GM23338 (cell line): ENCODE data around the gene TPO. TPM values are rescaled to one million over a fixed set of nuclear protein-coding genes. Genes with fewer than 3 reads are reported as not detected.

Experiments
- CREB1 ChIP-seq: fragments of 250-450 bp; sonication (Bioruptor Pico); IDR thresholded peaks from 2 replicates; pipeline ENCODE4 v1.5.0; 2020; ENCODE audit warnings: low read depth, mild to moderate bottlenecking, moderate library complexity
- CTCF ChIP-seq, 2 experiments: fragments of 200-600 bp in 1 of 2; sonication (generic) in 1 of 2; conservative IDR thresholded peaks; 2 replicates each; pipeline versions ENCODE4 v1.5.1 to v1.6.1; 2016 to 2017; ENCODE audit warnings: antibody characterized with exemption in 2 of 2, low read depth in 2 of 2, mild to moderate bottlenecking in 2 of 2, moderate library complexity in 1 of 2
- EZH2phosphoT487 ChIP-seq: fragments of 200-600 bp; sonication (generic); IDR thresholded peaks from one replicate; pipeline ENCODE4 v1.8.1; 2018; ENCODE audit warnings: antibody characterized with exemption; ENCODE audit not compliant: unreplicated experiment
- JUNB ChIP-seq: IDR thresholded peaks from one replicate; pipeline ENCODE4 v1.6.1; 2016; ENCODE audit warnings: antibody characterized with exemption; ENCODE audit not compliant: unreplicated experiment
- POLR2AphosphoS5 ChIP-seq: IDR thresholded peaks from 2 replicates; pipeline ENCODE4 v1.6.1; 2016; ENCODE audit warnings: antibody characterized with exemption, low read depth
- STAT1 ChIP-seq: IDR thresholded peaks from one replicate; pipeline ENCODE4 v1.6.1; 2016; ENCODE audit warnings: antibody characterized with exemption; ENCODE audit not compliant: unreplicated experiment
- ZNF114 ChIP-seq: fragments of 250-450 bp; sonication (Bioruptor Pico); IDR thresholded peaks from 2 replicates; pipeline ENCODE4 v1.5.0; 2020; ENCODE audit warnings: mild to moderate bottlenecking, moderate library complexity
- ZNF331 ChIP-seq: fragments of 250-450 bp; sonication (Bioruptor Pico); IDR thresholded peaks from 2 replicates; pipeline ENCODE4 v1.5.0; 2020; ENCODE audit warnings: low read depth, mild to moderate bottlenecking, moderate library complexity
- polyA plus RNA-seq: library from polyadenylated mRNA; unstranded; fragments of >200 nt; fragmentation: Nextera tagmentation; extraction: Ambion mirVana; gene quantifications from 2 replicates; pipeline ENCODE4 v1.2.1, GENCODE V29; 2016
- total RNA-seq: library from RNA; depleted of rRNA; stranded (reverse); fragments of >200 nt; shearing (Covaris generic); gene quantifications from 2 replicates; pipeline ENCODE4 v1.2.3, GENCODE V29; 2014
- TF ChIP-seq, protein P1 (sequence below): fragments of 250-450 bp; sonication (Bioruptor Pico); IDR thresholded peaks from 2 replicates; pipeline ENCODE4 v1.5.0; 2020; ENCODE audit warnings: mild to moderate bottlenecking, moderate library complexity
- TF ChIP-seq, protein P2 (sequence below): IDR thresholded peaks from 2 replicates; pipeline ENCODE4 v1.6.1; 2016; ENCODE audit warnings: antibody characterized with exemption

Gene TPO
- total and polyA plus RNA-seq, 2 experiments from 2014 or later, result 0.74 TPM; not detected in 1

- TF ChIP-seq, protein P1, sequence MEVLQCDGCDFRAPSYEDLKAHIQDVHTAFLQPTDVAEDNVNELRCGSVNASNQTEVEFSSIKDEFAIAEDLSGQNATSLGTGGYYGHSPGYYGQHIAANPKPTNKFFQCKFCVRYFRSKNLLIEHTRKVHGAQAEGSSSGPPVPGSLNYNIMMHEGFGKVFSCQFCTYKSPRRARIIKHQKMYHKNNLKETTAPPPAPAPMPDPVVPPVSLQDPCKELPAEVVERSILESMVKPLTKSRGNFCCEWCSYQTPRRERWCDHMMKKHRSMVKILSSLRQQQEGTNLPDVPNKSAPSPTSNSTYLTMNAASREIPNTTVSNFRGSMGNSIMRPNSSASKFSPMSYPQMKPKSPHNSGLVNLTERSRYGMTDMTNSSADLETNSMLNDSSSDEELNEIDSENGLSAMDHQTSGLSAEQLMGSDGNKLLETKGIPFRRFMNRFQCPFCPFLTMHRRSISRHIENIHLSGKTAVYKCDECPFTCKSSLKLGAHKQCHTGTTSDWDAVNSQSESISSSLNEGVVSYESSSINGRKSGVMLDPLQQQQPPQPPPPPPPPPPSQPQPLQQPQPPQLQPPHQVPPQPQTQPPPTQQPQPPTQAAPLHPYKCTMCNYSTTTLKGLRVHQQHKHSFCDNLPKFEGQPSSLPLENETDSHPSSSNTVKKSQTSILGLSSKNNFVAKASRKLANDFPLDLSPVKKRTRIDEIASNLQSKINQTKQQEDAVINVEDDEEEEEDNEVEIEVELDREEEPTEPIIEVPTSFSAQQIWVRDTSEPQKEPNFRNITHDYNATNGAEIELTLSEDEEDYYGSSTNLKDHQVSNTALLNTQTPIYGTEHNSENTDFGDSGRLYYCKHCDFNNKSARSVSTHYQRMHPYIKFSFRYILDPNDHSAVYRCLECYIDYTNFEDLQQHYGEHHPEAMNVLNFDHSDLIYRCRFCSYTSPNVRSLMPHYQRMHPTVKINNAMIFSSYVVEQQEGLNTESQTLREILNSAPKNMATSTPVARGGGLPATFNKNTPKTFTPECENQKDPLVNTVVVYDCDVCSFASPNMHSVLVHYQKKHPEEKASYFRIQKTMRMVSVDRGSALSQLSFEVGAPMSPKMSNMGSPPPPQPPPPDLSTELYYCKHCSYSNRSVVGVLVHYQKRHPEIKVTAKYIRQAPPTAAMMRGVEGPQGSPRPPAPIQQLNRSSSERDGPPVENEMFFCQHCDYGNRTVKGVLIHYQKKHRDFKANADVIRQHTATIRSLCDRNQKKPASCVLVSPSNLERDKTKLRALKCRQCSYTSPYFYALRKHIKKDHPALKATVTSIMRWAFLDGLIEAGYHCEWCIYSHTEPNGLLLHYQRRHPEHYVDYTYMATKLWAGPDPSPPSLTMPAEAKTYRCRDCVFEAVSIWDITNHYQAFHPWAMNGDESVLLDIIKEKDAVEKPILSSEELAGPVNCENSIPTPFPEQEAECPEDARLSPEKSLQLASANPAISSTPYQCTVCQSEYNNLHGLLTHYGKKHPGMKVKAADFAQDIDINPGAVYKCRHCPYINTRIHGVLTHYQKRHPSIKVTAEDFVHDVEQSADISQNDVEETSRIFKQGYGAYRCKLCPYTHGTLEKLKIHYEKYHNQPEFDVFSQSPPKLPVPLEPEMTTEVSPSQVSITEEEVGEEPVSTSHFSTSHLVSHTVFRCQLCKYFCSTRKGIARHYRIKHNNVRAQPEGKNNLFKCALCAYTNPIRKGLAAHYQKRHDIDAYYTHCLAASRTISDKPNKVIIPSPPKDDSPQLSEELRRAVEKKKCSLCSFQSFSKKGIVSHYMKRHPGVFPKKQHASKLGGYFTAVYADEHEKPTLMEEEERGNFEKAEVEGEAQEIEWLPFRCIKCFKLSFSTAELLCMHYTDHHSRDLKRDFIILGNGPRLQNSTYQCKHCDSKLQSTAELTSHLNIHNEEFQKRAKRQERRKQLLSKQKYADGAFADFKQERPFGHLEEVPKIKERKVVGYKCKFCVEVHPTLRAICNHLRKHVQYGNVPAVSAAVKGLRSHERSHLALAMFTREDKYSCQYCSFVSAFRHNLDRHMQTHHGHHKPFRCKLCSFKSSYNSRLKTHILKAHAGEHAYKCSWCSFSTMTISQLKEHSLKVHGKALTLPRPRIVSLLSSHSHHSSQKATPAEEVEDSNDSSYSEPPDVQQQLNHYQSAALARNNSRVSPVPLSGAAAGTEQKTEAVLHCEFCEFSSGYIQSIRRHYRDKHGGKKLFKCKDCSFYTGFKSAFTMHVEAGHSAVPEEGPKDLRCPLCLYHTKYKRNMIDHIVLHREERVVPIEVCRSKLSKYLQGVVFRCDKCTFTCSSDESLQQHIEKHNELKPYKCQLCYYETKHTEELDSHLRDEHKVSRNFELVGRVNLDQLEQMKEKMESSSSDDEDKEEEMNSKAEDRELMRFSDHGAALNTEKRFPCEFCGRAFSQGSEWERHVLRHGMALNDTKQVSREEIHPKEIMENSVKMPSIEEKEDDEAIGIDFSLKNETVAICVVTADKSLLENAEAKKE (CRISPR knock-in tag), result no peak
- no peak for TF ChIP-seq POLR2AphosphoS5
- TF ChIP-seq ZNF331 (CRISPR knock-in tag), result no peak
- no peak for TF ChIP-seq CREB1 (CRISPR knock-in tag)
- TF ChIP-seq CTCF (conservative IDR thresholded peaks at IDR 0.05; ENCODE audit: low read depth in 2 of 2), result no peak
- TF ChIP-seq STAT1, result no peak
- no peak for TF ChIP-seq JUNB
- no peak for TF ChIP-seq ZNF114
- no peak for TF ChIP-seq EZH2phosphoT487
- TF ChIP-seq, protein P2, sequence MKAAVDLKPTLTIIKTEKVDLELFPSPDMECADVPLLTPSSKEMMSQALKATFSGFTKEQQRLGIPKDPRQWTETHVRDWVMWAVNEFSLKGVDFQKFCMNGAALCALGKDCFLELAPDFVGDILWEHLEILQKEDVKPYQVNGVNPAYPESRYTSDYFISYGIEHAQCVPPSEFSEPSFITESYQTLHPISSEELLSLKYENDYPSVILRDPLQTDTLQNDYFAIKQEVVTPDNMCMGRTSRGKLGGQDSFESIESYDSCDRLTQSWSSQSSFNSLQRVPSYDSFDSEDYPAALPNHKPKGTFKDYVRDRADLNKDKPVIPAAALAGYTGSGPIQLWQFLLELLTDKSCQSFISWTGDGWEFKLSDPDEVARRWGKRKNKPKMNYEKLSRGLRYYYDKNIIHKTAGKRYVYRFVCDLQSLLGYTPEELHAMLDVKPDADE, result no peak
These were observed 101.8 kb downstream of the TPO start (continued) for GRCh38 chr2:1515073-1515430.
